Lung (tissue), 12 donors: ENCODE measurements around the gene ETNK2. TPM values are rescaled to one million over a fixed set of nuclear protein-coding genes. Genes with fewer than 3 reads are reported as not detected.

Experiments used
- ATAC-seq: fragments of 200-7000 bp; cut with Tn5 transposase; one replicate; pipeline ENCODE4 v1.9.1; 2020; ENCODE audit warnings: moderate number of reproducible peaks; ENCODE audit not compliant: insufficient read depth, low FRiP score
- DNase-seq, 3 donors: peaks; one replicate each; pipeline ENCODE4 v3.0.0-alpha.2; 2013 to 2017
- H3K27ac ChIP-seq, 2 donors: one replicate each; pipeline ENCODE4 v1.5.1; 2013; ENCODE audit warnings: mild to moderate bottlenecking in 2 of 2, moderate library complexity in 2 of 2, control low read depth in 1 of 2, inconsistent platforms in 1 of 2, low read depth in 1 of 2, low read length in 1 of 2
- H3K27me3 ChIP-seq, 3 donors: one replicate each; pipeline ENCODE4 v1.5.1; 2013; ENCODE audit warnings: low read length in 2 of 3; ENCODE audit not compliant: control insufficient read depth in 3 of 3, insufficient read depth in 3 of 3
- H3K36me3 ChIP-seq, 4 donors: one replicate each; pipeline ENCODE4 v1.5.1; 2013; ENCODE audit warnings: low read length in 4 of 4, mild to moderate bottlenecking in 1 of 4, moderate library complexity in 1 of 4; ENCODE audit not compliant: control insufficient read depth in 4 of 4, insufficient read depth in 4 of 4
- H3K4me1 ChIP-seq, 5 donors: one replicate each; pipeline ENCODE4 v1.5.1; 2013; ENCODE audit warnings: low read length in 5 of 5, mild to moderate bottlenecking in 2 of 5, moderate library complexity in 1 of 5; ENCODE audit not compliant: control insufficient read depth in 5 of 5, insufficient read depth in 5 of 5
- H3K4me3 ChIP-seq: one replicate; pipeline ENCODE4 v1.5.1; 2013; ENCODE audit warnings: mild to moderate bottlenecking, control low read depth, moderate library complexity
- H3K9ac ChIP-seq, 2 donors: one replicate each; pipeline ENCODE4 v1.5.1; 2013; ENCODE audit warnings: low read length in 2 of 2, control low read depth in 1 of 2; ENCODE audit not compliant: insufficient read depth in 1 of 2
- H3K9me3 ChIP-seq, 4 donors: one replicate each; pipeline ENCODE4 v1.5.1; 2013; ENCODE audit warnings: low read length in 3 of 4, mild to moderate bottlenecking in 1 of 4, moderate library complexity in 1 of 4; ENCODE audit not compliant: control insufficient read depth in 4 of 4, insufficient read depth in 3 of 4
- CTCF ChIP-seq: IDR thresholded peaks from 2 replicates; pipeline ENCODE4 v1.5.1; 2012; ENCODE audit warnings: mild to moderate bottlenecking; ENCODE audit errors: control extremely low read depth, extremely low read depth
- WGBS, 2 donors: extraction: QIAGEN DNeasy Blood & Tissue Kit; methylation state at CpG; one replicate each; pipeline ENCODE4 v1.1.7; 2013; 5-methylcytosine and 5-hydroxymethylcytosine counted together
- polyA plus RNA-seq, 2 donors: library from polyadenylated mRNA; stranded (reverse); fragments of 200-250 nt; gene quantifications; one replicate each; pipeline ENCODE4 v1.2.1, GENCODE V29; 2013
- total RNA-seq, 2 donors: library from RNA; depleted of rRNA in 1 of 2; stranded (reverse); fragments of >200 nt in 1 of 2; gene quantifications; one replicate each; pipeline ENCODE4 v1.2.1, GENCODE V29; 2014 to 2021
- donor health status: control.
- donor health status: control.
- donor health status: Bipolar disorder and iron deficiency.
- donor health status: healthy.
- donor health status: DM: yes; HTN: yes; CAD: no.

The ETNK2 gene
- total and polyA plus RNA-seq, 4 donors = 2.2 to 5.8 (median 3.9) TPM

- Histone ChIP-seq H3K4me1 (peaks cover 0 to 14% (median 0%) of the 10 kb centered on the region in 5 donors), H3K27ac (peak overlapping the region in 1 of 2 donors; percentile 0), H3K9ac (no peak overlapping the region), H3K27me3 (peaks cover 0 to 8% (median 0%) of the 10 kb centered on the region in 3 donors), H3K4me3 (no peak overlapping the region), H3K9me3 (peaks cover 0 to 6% (median 0%) of the 10 kb centered on the region in 4 donors), H3K36me3 (no peaks in the 10 kb centered on the region)
- no peak for TF ChIP-seq CTCF
- 67 to 70% methylated on average over 18 of the region's 18 CpGs for WGBS, 2 donors
- ATAC-seq = no peak
- DNase-seq = peak; percentile 38 to 42 (median 40)
These were observed 46.8 kb upstream of the ETNK2 start for GRCh38 chr1:204198348-204199340.

GRCh38 chr1:204197068-204197467 lies 45.2 kb upstream of the ETNK2 start:
- Histone ChIP-seq H3K9me3 (peaks cover 0 to 6% (median 0%) of the 10 kb centered on the region in 4 donors), H3K36me3 (no peaks in the 10 kb centered on the region), H3K27me3 (peaks cover 0 to 8% (median 0%) of the 10 kb centered on the region in 3 donors), H3K9ac (no peak overlapping the region), H3K4me3 (no peak overlapping the region), H3K4me1 (peaks cover 0 to 14% (median 0%) of the 10 kb centered on the region in 5 donors), H3K27ac (no peak overlapping the region)
- no peak for TF ChIP-seq CTCF
- whole genome bisulfite sequencing, 2 donors = 85% methylated on average over 5 of the region's 5 CpGs
- ATAC-seq (no peak), DNase-seq (no peak)

- WGBS, 2 donors = 48 to 69% methylated on average over 18 of the region's 18 CpGs
These were observed 44.4 kb upstream of the ETNK2 start, which contains the start of gene KISS1 for GRCh38 chr1:204196068-204196795. KISS1 (minus strand) TSS chr1:204196491; CDS start chr1:204192876, 3,615 bp downstream.

More at GRCh38 chr1:204196068-204196795, 44.4 kb upstream of the ETNK2 start, which contains the start of gene KISS1:
- no peaks in the 10 kb centered on the region for H3K36me3 ChIP-seq
- no peak within 1 kb of the TSS for H3K9ac ChIP-seq
- ATAC-seq (no peak), DNase-seq (no peak)
- peaks cover 0 to 14% (median 0%) of the 10 kb centered on the region in 5 donors for H3K4me1 ChIP-seq
- H3K27me3 ChIP-seq = peaks cover 0 to 8% (median 0%) of the 10 kb centered on the region in 3 donors
- H3K9me3 ChIP-seq = peaks cover 0 to 6% (median 0%) of the 10 kb centered on the region in 4 donors
- H3K27ac ChIP-seq = no peak within 1 kb of the TSS
- no peak for TF ChIP-seq CTCF
- no peak within 1 kb of the TSS for H3K4me3 ChIP-seq
